MCF 10A (cell line): ENCODE results near the gene RNF187. TPM values are rescaled to one million over a fixed set of nuclear protein-coding genes. Genes with fewer than 3 reads are reported as not detected.

Source experiments
- BruUV-seq: library from RNA; stranded (reverse); fragments of 400-500 nt; replicated peaks from 2 replicates; lab custom pipeline; 2021; lab: Mats Ljungman, UMichigan
- CTCF ChIA-PET: fragments of 300-600 bp; sonication (Branson Sonifier 250); formaldehyde crosslinking; extraction: SDS; loops from one replicate; lab custom pipeline; 2021; ENCODE audit warnings: antibody characterized with exemption, inconsistent platforms; lab: Yijun Ruan, JAX
- POLR2A ChIA-PET: fragments of 300-600, 350-650 bp; sonication (Branson Sonifier 250); formaldehyde crosslinking; extraction: SDS; loops from one replicate; lab custom pipeline; 2020; ENCODE audit warnings: antibody characterized with exemption, inconsistent platforms; lab: Yijun Ruan, JAX
- DNase-seq: peaks from one replicate; pipeline ENCODE4 v3.0.0-alpha.2; 2018; ENCODE audit not compliant: unreplicated experiment
- H3K27ac Mint-ChIP-seq: one replicate; pipeline ENCODE4 v1.8.0; 2022; ENCODE audit warnings: mild to moderate bottlenecking, low read depth, mixed read lengths; ENCODE audit not compliant: unreplicated experiment
- H3K27me3 Mint-ChIP-seq: one replicate; pipeline ENCODE4 v1.8.0; 2022; ENCODE audit warnings: mixed read lengths; ENCODE audit not compliant: insufficient read depth, unreplicated experiment
- H3K36me3 Mint-ChIP-seq: one replicate; pipeline ENCODE4 v1.8.0; 2022; ENCODE audit warnings: mild to moderate bottlenecking, moderate library complexity, mixed read lengths; ENCODE audit not compliant: insufficient read depth, unreplicated experiment
- H3K4me1 Mint-ChIP-seq: one replicate; pipeline ENCODE4 v1.8.0; 2022; ENCODE audit warnings: mixed read lengths; ENCODE audit not compliant: insufficient read depth, unreplicated experiment
- H3K4me3 Mint-ChIP-seq: one replicate; pipeline ENCODE4 v1.8.0; 2022; ENCODE audit warnings: mild to moderate bottlenecking, moderate library complexity, mixed read lengths; ENCODE audit not compliant: unreplicated experiment
- H3K9me3 Mint-ChIP-seq: one replicate; pipeline ENCODE4 v1.8.0; 2022; ENCODE audit warnings: mixed read lengths; ENCODE audit not compliant: unreplicated experiment
- CTCF ChIP-seq: fragments of 200-600 bp; IDR thresholded peaks from one replicate; pipeline ENCODE4 v1.8.0; 2022; ENCODE audit warnings: antibody characterized with exemption, mild to moderate bottlenecking; ENCODE audit not compliant: unreplicated experiment
- intact Hi-C: fragments of 100-400 bp; cut with micrococcal nuclease; formaldehyde crosslinking; loops from 2 replicates; pipeline ENCODE4 v1.14.1; 2022
- total RNA-seq: library from RNA; stranded (reverse); gene quantifications from 2 replicates; pipeline ENCODE4 v1.2.3, GENCODE V29; 2022

Gene RNF187
- total RNA-seq, 1 experiment from 2014 or later: 167 TPM

GRCh38 chr1:228508840-228509415 is 21.7 kb downstream of the RNF187 start:
- H3K9me3 Mint-ChIP-seq: no peaks in the 10 kb centered on the region
- intact Hi-C loops: no loop called here
- ChIA-PET CTCF (interaction anchor here (0.6 to 8.9 kb wide), 8 partner anchors 8 to 505 kb away, joined by 3 to 86 read pairs (median 4); no protein-coding TSS in a partner anchor), POLR2A (no interaction called here)
- DNase-seq: no peak
- no peak for TF ChIP-seq CTCF
- H3K36me3 Mint-ChIP-seq: no peaks in the 10 kb centered on the region
- H3K27ac Mint-ChIP-seq: no peak overlapping the region
- peaks cover 31% of the 10 kb centered on the region for H3K27me3 Mint-ChIP-seq
- no peak overlapping the region for H3K4me3 Mint-ChIP-seq
- no TSS peak for BruUV-seq
- H3K4me1 Mint-ChIP-seq: peaks cover 13% of the 10 kb centered on the region

GRCh38 chr1:228510101-228510802 is 23.1 kb downstream of the RNF187 start:
- TF ChIP-seq CTCF: no peak
- BruUV-seq: no TSS peak
- H3K36me3 Mint-ChIP-seq: no peaks in the 10 kb centered on the region
- peaks cover 41% of the 10 kb centered on the region for H3K27me3 Mint-ChIP-seq
- POLR2A ChIA-PET: interaction anchor here (0.7 kb wide), 1 partner anchor 817 kb away, joined by 3 read pairs; no protein-coding TSS in a partner anchor
- no peak overlapping the region for H3K4me3 Mint-ChIP-seq
- intact Hi-C loops: no loop called here
- H3K27ac Mint-ChIP-seq: no peak overlapping the region
- peaks cover 13% of the 10 kb centered on the region for H3K4me1 Mint-ChIP-seq
- no peaks in the 10 kb centered on the region for H3K9me3 Mint-ChIP-seq
- CTCF ChIA-PET: interaction anchor here (8.9 kb wide), 1 partner anchor 9 kb away, joined by 86 read pairs; no protein-coding TSS in a partner anchor
- DNase-seq: no peak

GRCh38 chr1:228510803-228511413 is 23.7 kb downstream of the RNF187 start:
- no TSS peak for BruUV-seq
- peaks cover 13% of the 10 kb centered on the region for H3K4me1 Mint-ChIP-seq
- H3K27me3 Mint-ChIP-seq: peaks cover 47% of the 10 kb centered on the region
- DNase-seq: no peak
- POLR2A ChIA-PET: interaction anchor here (0.6 to 0.7 kb wide), 2 partner anchors 10 to 818 kb away, joined by 3 read pairs; no protein-coding TSS in a partner anchor
- no peak overlapping the region for H3K4me3 Mint-ChIP-seq
- intact Hi-C loops: no loop called here
- TF ChIP-seq CTCF: no peak
- no peaks in the 10 kb centered on the region for H3K36me3 Mint-ChIP-seq
- no peak overlapping the region for H3K27ac Mint-ChIP-seq
- CTCF ChIA-PET: interaction anchor here (8.9 kb wide), 1 partner anchor 10 kb away, joined by 86 read pairs; no protein-coding TSS in a partner anchor
- H3K9me3 Mint-ChIP-seq: no peaks in the 10 kb centered on the region
